Embryonic facial prominence (tissue), 1 donor: ENCODE results near the gene POLK.
"Not testable (repeated sequence)": the region's sequence is repeated elsewhere in the genome, so short reads cannot be mapped to it uniquely, and the experiment has no call there.

Experiments used
- DNase-seq: peaks from one replicate; pipeline ENCODE4 v3.0.0-alpha.2; 2016; ENCODE audit errors: extremely low spot score

POLK gene

GRCh38 chr5:75547812-75548211 lies 36.1 kb downstream of the POLK start:
- no peak for DNase-seq

GRCh38 chr5:75550597-75550996 lies 38.9 kb downstream of the POLK start:
- no peak for DNase-seq

- no peak for DNase-seq
Observed at GRCh38 chr5:75551471-75551870, 39.8 kb downstream of the POLK start.

- DNase-seq, result no peak
Observed at GRCh38 chr5:75552764-75553163, 41.1 kb downstream of the POLK start.

- DNase-seq, result no peak
Observed at GRCh38 chr5:75553358-75553757, 41.7 kb downstream of the POLK start.

GRCh38 chr5:75558221-75558620 lies 46.5 kb downstream of the POLK start:
- no peak for DNase-seq

- DNase-seq, result no peak
Observed at GRCh38 chr5:75558981-75559632, 47.4 kb downstream of the POLK start.

- not testable (repeated sequence) for DNase-seq
Observed at GRCh38 chr5:75560655-75561054, 49.0 kb downstream of the POLK start.

- not testable (repeated sequence) for DNase-seq
Observed at GRCh38 chr5:75565991-75566709, 54.5 kb downstream of the POLK start.

GRCh38 chr5:75566710-75567309 lies 55.1 kb downstream of the POLK start:
- DNase-seq, result no peak

GRCh38 chr5:75567710-75568109 lies 56.0 kb downstream of the POLK start:
- no peak for DNase-seq

- DNase-seq, result no peak
Observed at GRCh38 chr5:75568202-75568601, 56.5 kb downstream of the POLK start.

- no peak for DNase-seq
Observed at GRCh38 chr5:75571547-75571946, 59.9 kb downstream of the POLK start.

GRCh38 chr5:75574791-75575190 lies 63.1 kb downstream of the POLK start:
- no peak for DNase-seq

GRCh38 chr5:75578280-75578679 lies 66.6 kb downstream of the POLK start:
- DNase-seq, result not testable (repeated sequence)

- DNase-seq, result no peak
Observed at GRCh38 chr5:75584641-75585040, 73.0 kb downstream of the POLK start.

- no peak for DNase-seq
Observed at GRCh38 chr5:75588666-75589065, 77.0 kb downstream of the POLK start.

GRCh38 chr5:75600535-75600934 lies 88.8 kb downstream of the POLK start:
- DNase-seq, result no peak

GRCh38 chr5:75601567-75601966 lies 89.9 kb downstream of the POLK start:
- DNase-seq, result no peak

- DNase-seq, result no peak
Observed at GRCh38 chr5:75601996-75602395, 90.3 kb downstream of the POLK start.

- no peak for DNase-seq
Observed at GRCh38 chr5:75603371-75603770, 91.7 kb downstream of the POLK start.

GRCh38 chr5:75603821-75604220 lies 92.1 kb downstream of the POLK start:
- DNase-seq, result no peak

- DNase-seq, result not testable (repeated sequence)
Observed at GRCh38 chr5:75607341-75607740, 95.7 kb downstream of the POLK start.
